Ureter (tissue), 1 donor: ENCODE results near the gene EMILIN3. TPM values are rescaled to one million over a fixed set of nuclear protein-coding genes. Genes with fewer than 3 reads are reported as not detected.

ENCODE experiments used
- DNase-seq: peaks from one replicate; pipeline ENCODE4 v3.0.0-alpha.2; 2020; ENCODE audit warnings: low spot score
- total RNA-seq: library from RNA; stranded (reverse); gene quantifications from one replicate; pipeline ENCODE4 v1.2.4, GENCODE V29; 2023
- donor health status: DM: yes; HTN: yes; CAD: no.

The EMILIN3 gene, protein sequence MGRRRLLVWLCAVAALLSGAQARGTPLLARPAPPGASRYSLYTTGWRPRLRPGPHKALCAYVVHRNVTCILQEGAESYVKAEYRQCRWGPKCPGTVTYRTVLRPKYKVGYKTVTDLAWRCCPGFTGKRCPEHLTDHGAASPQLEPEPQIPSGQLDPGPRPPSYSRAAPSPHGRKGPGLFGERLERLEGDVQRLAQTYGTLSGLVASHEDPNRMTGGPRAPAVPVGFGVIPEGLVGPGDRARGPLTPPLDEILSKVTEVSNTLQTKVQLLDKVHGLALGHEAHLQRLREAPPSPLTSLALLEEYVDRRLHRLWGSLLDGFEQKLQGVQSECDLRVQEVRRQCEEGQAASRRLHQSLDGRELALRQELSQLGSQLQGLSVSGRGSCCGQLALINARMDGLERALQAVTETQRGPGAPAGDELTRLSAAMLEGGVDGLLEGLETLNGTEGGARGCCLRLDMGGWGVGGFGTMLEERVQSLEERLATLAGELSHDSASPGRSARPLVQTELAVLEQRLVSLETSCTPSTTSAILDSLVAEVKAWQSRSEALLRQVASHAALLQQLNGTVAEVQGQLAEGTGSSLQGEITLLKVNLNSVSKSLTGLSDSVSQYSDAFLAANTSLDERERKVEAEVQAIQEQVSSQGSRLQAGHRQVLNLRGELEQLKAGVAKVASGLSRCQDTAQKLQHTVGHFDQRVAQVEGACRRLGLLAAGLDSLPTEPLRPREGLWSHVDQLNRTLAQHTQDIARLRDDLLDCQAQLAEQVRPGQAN
- 2.0 TPM for total RNA-seq

DNA sequence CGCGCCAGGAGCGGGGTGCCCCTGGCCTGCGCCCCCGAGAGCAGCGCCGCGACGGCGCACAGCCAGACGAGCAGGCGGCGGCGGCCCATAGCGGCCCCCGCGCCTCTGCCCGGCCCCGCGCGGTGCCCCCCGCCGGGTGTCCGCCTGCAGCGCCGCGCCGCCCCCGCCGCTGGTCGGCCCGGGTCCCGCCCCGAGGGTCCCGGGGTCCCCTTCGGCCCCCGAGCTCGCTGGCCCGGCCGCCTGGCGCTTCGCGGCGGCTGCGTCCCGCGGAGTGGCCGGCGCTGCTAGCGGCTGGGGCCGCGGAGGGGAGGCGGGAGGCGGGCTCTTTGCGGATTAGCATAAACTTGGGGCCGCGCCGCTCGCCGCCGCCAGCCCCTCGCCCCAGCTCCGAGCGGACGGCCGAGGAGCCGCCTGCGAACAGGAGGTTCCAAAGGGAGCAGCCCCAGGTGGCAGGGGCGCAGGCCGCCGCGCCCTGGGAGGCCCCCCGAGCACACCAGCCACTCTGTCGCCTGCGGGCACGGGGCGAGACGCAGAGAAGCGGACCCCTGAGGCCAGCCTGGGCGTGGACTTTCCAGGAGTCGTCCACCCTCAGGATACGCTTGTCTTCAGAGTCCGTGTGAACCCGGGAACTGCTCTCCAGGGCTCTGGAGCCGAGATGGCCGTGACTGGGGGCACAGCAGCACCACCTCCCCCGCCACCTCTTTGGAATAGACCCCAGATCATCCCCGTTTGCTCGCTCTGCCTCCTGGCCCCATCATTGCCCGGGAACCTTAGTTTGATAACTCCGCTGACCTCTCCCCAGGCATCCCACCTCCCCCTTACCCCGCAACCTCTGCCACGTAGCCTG is at the start of gene EMILIN3:
EMILIN3 (minus strand) TSS at position 273 of the 847 bp plus-strand sequence; CDS start at position 89, 184 bp downstream.
- DNase-seq = no peak

DNA sequence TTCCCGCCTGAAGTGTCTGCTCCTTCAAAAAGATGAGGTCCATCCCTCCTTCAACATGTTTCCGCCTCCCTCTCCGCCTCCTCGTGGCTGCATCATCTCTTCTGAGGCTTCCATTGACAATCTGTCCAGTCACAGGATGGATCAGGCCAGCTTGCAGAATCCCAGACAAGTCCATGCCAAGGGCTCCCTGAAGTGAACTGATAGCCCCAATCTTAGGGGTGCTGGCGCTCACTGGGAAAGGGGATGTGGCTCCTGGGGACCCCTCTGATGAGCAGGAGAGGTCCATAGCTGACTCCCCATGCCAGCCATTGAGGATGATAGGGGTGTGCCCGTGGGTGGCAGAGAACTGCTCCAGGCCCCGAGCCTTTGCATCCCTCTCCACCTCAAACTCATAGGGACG is 48.6 kb upstream of the EMILIN3 start:
- DNase-seq = no peak

DNA sequence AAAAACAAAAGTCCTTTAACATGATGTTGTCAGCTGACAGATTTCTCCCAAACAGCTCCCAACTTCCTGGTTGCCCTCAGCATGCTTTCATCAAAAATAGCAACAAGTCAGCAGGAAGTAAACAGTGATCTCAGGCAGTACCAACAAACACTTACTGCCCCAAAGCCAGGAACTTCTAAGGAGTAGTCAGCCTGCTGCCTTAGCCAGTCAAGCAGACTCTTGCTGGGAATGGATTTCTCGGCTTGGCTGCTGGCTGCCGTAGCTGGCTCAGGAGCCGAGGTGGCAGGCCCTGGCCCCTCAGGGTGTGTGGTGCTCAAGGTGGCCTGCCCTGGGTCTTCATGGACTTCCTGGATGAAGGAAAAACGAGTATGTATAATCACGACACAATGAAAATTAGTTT is 46.6 kb upstream of the EMILIN3 start:
- DNase-seq = no peak

DNA sequence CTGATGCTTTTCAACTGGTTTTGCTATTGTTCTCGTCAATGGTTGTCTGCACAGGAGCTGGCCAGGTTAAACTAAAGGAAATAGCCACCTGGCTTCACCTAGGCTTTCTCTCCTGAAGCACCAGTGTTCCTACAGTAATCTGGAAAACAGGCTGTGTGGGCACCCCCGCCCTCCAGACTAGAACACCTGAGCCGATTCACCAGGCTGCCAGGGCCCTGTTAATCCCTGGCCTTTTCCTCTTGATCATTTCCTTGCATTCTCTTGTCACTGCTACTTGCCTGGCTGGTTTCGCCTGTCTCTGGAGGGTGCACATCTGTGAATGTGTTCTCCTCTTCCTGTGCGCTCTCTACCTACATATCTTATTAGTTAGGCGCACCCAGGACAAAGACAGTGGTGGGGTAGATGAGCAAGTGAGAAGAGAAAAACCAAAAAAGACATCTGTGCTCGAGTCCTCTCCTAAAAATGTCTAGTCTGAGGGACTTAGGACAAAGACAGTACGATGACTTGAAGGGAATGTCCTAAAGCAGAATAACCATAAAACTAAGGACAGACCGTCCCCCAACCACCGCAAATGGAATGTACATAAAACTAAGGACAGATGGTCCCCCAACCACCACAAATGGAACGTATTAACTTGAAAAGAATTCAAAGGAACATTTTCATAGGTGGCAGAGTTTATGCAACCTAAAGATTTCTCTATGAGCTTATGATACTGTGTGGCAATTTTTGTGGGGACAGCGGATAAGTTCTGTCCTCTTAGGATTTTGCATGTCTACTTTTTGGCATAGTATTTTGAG is 45.9 kb upstream of the EMILIN3 start:
- DNase-seq = no peak

DNA sequence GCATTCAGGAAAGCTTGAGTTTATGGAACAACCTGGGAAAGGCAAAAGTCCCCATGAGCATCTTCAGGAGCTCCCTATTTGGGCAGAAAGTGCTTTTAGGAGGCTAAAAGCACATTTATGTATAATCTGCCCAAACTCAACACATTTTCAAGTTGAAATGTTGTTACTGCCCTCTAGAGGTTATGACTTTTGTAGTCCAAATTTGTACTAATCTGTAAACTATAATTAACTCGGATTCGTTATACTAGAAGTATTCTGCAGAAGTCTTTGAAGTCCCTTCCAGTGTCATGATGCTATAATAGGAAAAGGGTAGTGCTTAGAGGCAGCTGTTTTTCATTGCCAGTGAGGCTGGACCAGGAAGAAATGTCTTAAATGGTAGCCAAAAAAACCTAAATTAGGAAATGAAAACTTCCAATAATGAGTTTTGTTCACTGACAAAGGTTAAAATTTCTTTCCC is 44.8 kb upstream of the EMILIN3 start:
- no peak for DNase-seq

DNA sequence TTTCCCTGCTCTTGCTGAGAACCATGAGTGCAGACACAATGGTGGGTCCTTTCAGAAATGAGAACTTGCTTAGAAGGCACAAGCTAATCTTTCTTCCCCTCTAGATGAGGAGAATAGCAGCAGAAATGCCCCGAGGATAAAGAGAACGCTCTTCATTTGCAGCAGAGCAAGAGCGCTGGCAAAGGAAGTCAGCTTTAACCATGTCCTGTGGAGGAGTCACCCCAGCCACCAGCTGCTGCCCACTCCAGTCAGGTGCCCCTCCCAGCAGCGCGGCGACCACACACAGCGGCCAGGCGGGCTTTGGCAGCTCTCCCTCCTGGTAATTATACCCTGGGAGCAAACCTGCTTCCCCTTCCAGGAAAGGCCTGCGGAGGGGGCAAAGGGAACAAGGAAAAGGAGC is 42.4 kb upstream of the EMILIN3 start:
- no peak for DNase-seq

DNA sequence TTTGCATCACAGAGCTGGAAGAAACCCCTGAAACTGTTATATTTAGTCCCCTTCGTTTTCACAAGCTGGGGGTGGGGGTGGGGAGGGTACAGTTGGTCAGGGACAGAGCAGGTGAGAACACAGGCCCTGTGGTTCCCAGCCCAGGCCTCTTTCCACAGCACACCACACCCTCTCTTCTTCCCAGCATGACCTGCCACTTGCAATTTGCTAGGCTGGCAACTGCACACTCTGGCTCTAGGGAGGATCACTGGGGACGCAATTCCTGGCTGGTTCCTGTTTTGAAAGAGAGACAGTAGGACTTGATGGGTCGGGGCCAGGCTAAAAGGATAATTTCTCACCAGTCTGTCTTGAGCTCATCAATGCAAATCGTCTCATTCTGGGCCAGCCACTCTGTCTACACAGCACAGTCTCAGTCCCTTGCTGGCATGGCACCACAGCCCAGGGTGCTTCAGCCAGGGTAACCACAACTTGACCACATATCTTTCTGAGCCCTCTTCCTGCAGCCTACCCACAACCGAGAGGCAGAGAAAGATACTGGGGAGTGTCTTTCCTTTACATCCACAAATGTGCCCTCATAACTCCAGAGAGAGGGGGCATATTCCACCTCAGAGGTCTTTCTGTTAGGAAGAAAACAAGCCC is 41.7 kb upstream of the EMILIN3 start:
- no peak for DNase-seq

DNA sequence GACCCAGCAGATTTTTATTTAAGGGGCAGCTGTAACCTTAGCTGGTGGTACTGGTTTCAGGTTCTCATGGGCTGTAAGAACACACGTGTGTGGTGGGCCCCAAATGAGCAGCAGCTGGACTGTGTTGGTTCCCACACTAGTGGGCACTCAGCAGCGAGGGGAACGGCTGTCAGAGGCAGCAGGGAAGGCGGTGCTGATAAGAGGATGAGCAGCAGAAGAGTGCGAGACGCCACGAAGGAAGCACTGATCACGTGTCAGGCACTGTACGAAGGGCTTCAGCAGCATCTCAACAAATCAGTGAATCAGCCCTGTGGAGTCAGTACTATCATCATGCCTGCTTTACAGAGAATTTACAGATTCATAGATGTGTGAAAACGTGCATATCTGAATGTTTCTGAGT is 41.0 kb upstream of the EMILIN3 start:
- no peak for DNase-seq

DNA sequence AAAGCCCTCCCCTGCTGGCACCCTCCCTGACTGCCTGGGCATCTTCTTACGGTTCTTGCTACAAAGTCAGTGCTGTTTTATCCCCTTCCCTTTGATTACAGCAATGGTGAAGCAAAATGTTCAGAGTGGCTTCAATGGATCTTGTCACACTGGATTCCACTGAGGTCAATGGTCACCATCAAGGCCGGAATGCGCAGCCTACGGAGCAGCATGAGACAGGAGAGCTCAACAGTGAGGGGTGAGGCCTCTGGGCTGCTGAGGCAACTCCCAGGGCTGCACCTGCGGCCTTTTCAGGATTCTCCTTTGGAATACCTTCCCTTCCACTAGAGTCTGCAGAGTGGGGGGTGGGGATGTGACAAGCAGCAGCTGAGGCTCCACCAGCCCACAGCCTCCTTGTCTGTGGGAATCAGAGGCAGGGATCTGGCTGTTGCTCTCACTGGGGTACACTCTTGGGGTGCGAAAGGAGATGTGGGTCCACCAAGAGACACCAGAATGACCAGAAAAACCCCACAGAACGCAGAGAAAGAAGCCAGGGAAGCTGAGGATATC is 40.4 kb upstream of the EMILIN3 start:
- no peak for DNase-seq

DNA sequence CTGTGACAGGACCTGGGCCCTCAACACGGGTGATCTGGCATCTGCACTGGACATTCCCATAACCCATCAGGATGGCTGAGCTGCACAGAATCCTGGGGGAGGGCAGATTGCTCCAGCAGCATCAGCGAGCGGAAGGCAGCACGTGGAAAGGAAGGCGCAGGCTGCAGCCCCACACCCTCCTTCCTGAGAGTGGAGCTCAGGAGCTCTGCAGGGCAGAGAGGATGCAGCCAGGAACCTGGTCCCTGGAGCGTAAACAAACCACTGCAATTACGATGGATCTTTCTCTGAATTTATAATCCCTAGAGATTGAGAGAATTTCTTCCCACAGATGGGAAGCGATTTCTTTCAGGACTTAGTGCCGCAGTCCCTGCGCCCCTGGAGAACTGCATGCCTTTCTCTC is 39.7 kb upstream of the EMILIN3 start:
- DNase-seq = no peak

DNA sequence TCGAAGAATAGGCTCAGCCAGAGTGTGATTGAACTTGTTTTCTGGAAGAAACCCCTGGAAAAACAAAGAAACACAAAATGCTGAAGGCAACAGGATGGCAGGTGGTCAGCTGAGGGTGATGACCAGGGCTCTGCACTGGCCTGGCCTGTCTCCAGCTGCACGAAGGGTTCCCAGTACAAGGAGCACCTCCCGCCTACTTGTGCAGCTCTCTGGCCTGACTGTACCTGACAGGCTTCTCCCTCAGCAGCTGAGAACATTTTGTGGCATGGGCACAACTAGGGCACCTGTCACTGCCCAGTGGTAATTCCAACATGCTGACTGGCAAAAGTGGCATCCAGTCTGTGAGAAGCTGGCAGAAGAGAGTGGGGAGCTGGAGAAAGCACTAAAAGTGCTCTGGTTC is 38.8 kb upstream of the EMILIN3 start:
- no peak for DNase-seq

DNA sequence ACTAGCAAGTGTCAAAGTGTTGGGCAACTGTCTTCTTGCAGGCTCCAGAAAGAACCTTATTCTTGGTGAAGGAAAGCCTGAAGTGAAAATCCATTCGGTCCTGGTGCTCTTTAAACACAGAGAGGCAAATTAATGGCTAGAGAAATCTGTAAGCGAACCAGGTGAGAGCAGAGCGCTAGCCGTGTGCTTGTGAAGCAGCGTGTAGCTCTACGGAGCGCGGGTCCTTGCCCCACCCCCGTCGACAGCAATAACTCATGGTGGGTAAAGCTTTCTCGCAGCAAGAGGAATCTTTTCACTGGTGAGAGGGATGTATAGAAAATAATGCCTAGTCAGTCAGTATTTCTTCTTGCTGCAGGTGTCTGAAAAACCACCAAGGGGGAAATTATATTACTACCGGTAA is 37.0 kb upstream of the EMILIN3 start:
- no peak for DNase-seq

DNA sequence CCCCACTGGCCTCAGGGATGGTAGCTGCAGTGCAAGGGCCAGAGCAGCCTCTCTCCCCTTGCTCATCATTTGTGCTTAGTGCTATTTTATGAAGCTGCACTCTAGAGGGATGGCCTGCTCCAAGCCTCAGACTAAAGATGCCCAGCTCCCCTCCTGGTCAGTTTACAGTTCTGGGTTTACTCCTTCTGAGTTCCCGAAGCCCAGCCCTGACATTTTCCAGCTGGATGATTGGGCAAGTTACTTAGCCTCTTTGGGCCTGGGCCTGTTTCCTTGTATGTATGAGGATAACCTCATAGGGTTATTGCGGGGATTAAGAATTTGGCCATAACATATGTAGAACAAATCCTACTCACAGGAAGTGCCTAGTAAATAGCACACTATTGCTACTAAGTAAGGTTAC is 31.8 kb upstream of the EMILIN3 start:
- DNase-seq = peak; percentile 59

DNA sequence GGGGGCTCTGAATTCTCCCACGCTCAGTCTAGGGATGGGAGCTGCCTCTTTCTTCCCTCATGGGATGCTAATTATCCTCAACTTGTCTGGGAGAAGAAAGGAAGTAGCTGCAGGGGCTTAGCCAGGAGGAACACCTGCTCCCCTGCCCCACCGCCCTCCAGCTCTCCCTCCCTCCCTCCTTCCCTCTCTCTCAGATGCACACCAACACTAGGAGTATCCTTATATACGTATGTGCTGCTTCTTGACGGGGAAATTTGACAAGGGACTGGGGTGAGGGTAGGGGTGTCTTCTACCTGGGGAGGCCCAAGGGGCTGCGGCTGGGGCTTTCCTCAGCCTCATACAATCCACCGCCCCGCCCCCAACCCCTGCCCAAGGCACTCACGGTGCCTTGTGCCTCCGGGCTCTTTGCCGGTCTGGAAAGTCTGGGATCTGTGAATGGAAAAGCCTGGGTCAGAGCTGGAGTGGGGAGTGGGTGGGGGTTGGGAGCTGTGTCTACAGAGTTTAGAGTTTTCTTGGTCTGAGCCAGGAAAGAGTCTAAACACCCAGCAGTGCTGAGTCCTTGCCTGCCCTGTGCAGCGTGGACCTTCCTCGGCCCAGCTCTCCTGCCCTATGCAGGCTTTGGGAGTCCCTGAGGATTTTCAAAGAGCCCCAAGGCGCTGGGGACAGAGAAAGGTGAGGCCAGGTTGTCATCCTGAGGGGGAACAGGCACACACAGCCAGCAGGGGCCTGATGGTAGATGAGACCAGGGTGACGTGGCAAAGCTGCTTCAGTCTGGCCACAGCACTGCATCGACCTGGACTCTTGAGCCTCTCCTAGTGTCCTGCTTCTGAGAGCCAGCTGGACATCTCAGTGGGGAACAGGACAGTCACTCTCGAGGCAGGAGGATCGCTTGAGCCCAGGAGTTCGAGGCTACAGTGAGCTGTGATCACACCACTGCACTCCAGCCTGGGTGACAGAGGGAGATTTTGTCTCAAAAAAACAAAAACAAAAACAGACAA is 29.3 kb upstream of the EMILIN3 start:
- no peak for DNase-seq

DNA sequence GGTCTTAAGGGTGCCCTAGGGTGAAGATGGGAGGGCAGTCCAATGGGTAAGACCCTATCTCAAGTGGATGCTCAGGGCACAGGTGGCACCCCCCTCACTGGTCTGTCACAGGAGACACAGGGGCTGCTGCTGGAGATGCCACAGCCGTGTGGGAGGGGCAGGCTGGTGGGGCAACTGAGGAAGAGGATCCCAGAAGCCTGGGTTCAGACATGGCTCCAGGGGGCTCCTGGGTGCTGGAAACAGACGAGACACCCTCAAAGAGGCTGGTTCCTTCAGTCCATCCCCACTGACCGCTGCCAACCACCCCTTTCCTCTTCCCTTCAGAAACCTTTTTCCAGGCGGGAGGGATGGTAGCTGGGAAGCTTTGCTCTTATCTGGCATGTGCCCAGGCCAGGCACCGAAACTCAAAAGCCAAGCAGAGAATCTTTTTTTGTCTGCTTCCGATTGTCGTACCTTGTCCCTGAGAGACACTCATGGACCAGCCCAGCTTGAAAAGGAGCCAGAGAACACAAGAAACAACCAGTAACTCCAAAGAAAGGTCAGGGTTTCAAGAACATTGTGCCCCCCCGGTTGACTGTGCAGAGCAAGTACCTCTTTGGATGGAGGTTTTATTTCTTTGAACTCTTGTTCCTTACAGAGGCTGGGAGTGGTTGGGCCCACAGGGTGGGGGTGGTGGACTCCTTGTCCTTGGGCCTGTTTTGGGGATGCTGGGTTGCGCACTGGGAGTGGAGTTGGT is 28.5 kb upstream of the EMILIN3 start:
- no peak for DNase-seq

DNA sequence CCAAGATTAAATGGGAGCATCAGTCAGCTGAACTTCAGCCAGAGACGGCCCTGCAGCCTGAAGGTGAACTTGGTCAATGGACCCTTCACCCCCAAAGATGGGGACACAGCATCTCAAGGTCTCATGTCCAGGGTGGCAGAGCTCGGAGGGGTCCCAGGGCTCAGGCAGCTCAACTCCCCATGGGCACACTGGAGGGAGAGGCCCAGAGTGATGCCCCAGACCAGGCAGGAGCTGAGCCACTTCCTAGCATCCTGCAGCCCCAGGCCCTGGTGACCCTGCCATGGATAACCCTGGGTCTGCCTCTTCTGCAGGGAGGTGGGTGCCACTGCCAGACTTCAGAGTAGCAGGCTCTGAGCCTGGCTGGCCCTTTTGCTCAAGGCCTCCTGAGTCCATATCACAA is 27.5 kb upstream of the EMILIN3 start:
- DNase-seq = no peak

DNA sequence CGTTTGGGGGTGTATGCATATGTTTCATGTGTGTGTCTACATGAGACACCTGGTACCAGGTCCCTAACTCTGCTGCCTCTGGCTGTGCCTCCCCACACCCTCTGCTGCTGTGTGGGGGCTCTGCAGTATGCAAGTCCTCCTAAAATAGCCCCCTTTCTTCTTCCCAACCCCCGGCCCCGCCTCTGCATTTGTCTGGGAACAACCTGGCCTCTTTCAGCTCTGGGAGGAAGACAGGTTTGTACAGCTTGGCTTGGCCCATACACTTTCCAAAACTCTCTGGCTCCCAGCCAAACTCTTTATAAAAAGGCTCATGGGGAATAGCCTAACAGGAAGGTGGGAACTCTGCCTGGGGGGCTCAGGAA is 27.1 kb upstream of the EMILIN3 start:
- DNase-seq = no peak

DNA sequence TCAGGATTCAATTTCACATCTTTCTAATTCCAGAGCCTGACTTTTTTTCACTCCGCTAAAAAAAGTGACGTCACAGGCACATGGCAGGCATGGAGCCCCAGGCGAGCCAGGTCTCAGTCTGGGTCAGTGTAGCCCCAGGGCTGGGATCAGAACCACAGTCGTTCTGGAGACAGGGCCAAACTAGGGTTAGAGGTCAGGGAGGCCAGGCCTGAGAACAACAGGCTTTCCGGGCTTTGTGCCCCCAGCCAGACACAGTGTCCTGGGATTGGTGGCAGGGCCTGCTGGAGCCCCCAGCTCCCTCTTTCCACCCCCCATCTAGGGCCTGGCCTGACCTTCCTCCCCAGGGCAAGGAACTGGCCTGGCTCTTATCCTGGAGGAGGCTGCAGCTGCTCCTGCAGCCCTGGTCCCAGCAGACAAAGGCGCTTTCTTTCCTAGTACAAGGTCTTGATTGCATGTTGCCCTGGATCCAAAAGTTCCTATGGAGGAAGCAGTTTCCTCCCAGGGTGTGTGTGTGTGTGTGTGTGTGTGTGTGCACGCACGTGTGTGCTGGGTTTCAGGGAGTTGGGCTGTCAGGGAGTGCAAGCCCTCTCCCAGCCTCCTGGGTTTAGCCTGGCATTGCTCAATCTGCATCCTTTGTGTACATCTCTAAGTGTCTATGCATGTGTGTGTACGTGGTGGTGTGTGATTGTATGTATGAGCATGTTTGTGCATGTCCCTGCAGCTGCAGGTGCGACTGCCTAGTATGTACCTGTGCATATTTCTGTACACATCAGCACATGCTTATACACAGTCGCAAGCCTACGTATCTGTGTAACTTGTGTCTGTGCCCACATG is 26.5 kb upstream of the EMILIN3 start:
- no peak for DNase-seq
